ENCODE data around the gene PHYHD1. TPM values are rescaled to one million over a fixed set of nuclear protein-coding genes. Genes with fewer than 3 reads are reported as not detected.

Gene PHYHD1
- total and polyA plus RNA-seq, 2 donors: 9.7 to 25.6 TPM

- Histone ChIP-seq H3K4me3 (ENCODE audit: low read length in 2 of 2) (no peak overlapping the region), H3K27me3 (ENCODE audit: control insufficient read depth in 2 of 2, insufficient read depth in 1 of 2, low read length in 1 of 2) (no peaks in the 10 kb centered on the region), H3K4me1 (ENCODE audit: control insufficient read depth in 2 of 2, insufficient read depth in 2 of 2, low read length in 2 of 2) (peaks cover 17 to 45% of the 10 kb centered on the region in 2 donors), H3K27ac (ENCODE audit: low read depth in 1 of 2, low read length in 1 of 2) (no peak overlapping the region), H3K9me3 (ENCODE audit: control insufficient read depth in 2 of 2, insufficient read depth in 1 of 2, low read length in 1 of 2) (peaks cover 0 to 2% of the 10 kb centered on the region in 2 donors), H3K36me3 (ENCODE audit: control insufficient read depth in 2 of 2, insufficient read depth in 2 of 2, low read length in 1 of 2) (peaks cover 38 to 41% of the 10 kb centered on the region in 2 donors)
- DNase-seq (ENCODE audit: low read depth in 6 of 9, low spot score in 9 of 9): no peak
- 98% methylated on average over 7 of the region's 7 CpGs for WGBS
Observed at GRCh38 chr9:128905964-128906363, 14.8 kb upstream of the PHYHD1 start.

- Histone ChIP-seq H3K4me3 (ENCODE audit: low read length in 2 of 2) (no peak overlapping the region), H3K27me3 (ENCODE audit: control insufficient read depth in 2 of 2, insufficient read depth in 1 of 2, low read length in 1 of 2) (no peaks in the 10 kb centered on the region), H3K36me3 (ENCODE audit: control insufficient read depth in 2 of 2, insufficient read depth in 2 of 2, low read length in 1 of 2) (peaks cover 44 to 48% of the 10 kb centered on the region in 2 donors), H3K27ac (ENCODE audit: low read depth in 1 of 2, low read length in 1 of 2) (no peak overlapping the region), H3K9me3 (ENCODE audit: control insufficient read depth in 2 of 2, insufficient read depth in 1 of 2, low read length in 1 of 2) (peaks cover 0 to 2% of the 10 kb centered on the region in 2 donors), H3K4me1 (ENCODE audit: control insufficient read depth in 2 of 2, insufficient read depth in 2 of 2, low read length in 2 of 2) (peaks cover 14 to 42% of the 10 kb centered on the region in 2 donors)
- DNase-seq (ENCODE audit: low read depth in 6 of 9, low spot score in 9 of 9): no peak
- 88% methylated on average over 2 of the region's 2 CpGs for WGBS
Observed at GRCh38 chr9:128906741-128907140, 14.0 kb upstream of the PHYHD1 start.

GRCh38 chr9:128908372-128908771 lies 12.4 kb upstream of the PHYHD1 start:
- H3K4me3 ChIP-seq (ENCODE audit: low read length in 2 of 2): no peak overlapping the region
- H3K9me3 ChIP-seq (ENCODE audit: control insufficient read depth in 2 of 2, insufficient read depth in 1 of 2, low read length in 1 of 2): no peaks in the 10 kb centered on the region
- 98% methylated on average over 24 of the region's 24 CpGs for WGBS
- H3K4me1 ChIP-seq (ENCODE audit: control insufficient read depth in 2 of 2, insufficient read depth in 2 of 2, low read length in 2 of 2): peaks cover 0 to 26% of the 10 kb centered on the region in 2 donors
- no peaks in the 10 kb centered on the region for H3K27me3 ChIP-seq (ENCODE audit: control insufficient read depth in 2 of 2, insufficient read depth in 1 of 2, low read length in 1 of 2)
- no peak for DNase-seq (ENCODE audit: low read depth in 6 of 9, low spot score in 9 of 9)
- peaks cover 46 to 57% of the 10 kb centered on the region in 2 donors for H3K36me3 ChIP-seq (ENCODE audit: control insufficient read depth in 2 of 2, insufficient read depth in 2 of 2, low read length in 1 of 2)
- H3K27ac ChIP-seq (ENCODE audit: low read depth in 1 of 2, low read length in 1 of 2): no peak overlapping the region

- no peak overlapping the region for H3K27ac ChIP-seq (ENCODE audit: low read depth in 1 of 2, low read length in 1 of 2)
- no peak for DNase-seq (ENCODE audit: low read depth in 6 of 9, low spot score in 9 of 9)
- H3K4me1 ChIP-seq (ENCODE audit: control insufficient read depth in 2 of 2, insufficient read depth in 2 of 2, low read length in 2 of 2): peaks cover 0 to 14% of the 10 kb centered on the region in 2 donors
- H3K36me3 ChIP-seq (ENCODE audit: control insufficient read depth in 2 of 2, insufficient read depth in 2 of 2, low read length in 1 of 2): peaks cover 56 to 70% of the 10 kb centered on the region in 2 donors
- 95% methylated on average over 4 of the region's 4 CpGs for WGBS
- no peak overlapping the region for H3K4me3 ChIP-seq (ENCODE audit: low read length in 2 of 2)
- no peaks in the 10 kb centered on the region for H3K27me3 ChIP-seq (ENCODE audit: control insufficient read depth in 2 of 2, insufficient read depth in 1 of 2, low read length in 1 of 2)
- no peaks in the 10 kb centered on the region for H3K9me3 ChIP-seq (ENCODE audit: control insufficient read depth in 2 of 2, insufficient read depth in 1 of 2, low read length in 1 of 2)
Observed at GRCh38 chr9:128909859-128910258, 10.9 kb upstream of the PHYHD1 start.

GRCh38 chr9:128910906-128911305 lies 9.9 kb upstream of the PHYHD1 start:
- 91% methylated on average over 6 of the region's 6 CpGs for WGBS
- Histone ChIP-seq H3K4me3 (ENCODE audit: low read length in 2 of 2) (no peak overlapping the region), H3K27me3 (ENCODE audit: control insufficient read depth in 2 of 2, insufficient read depth in 1 of 2, low read length in 1 of 2) (no peaks in the 10 kb centered on the region), H3K36me3 (ENCODE audit: control insufficient read depth in 2 of 2, insufficient read depth in 2 of 2, low read length in 1 of 2) (peaks cover 62 to 74% of the 10 kb centered on the region in 2 donors), H3K9me3 (ENCODE audit: control insufficient read depth in 2 of 2, insufficient read depth in 1 of 2, low read length in 1 of 2) (no peaks in the 10 kb centered on the region), H3K4me1 (ENCODE audit: control insufficient read depth in 2 of 2, insufficient read depth in 2 of 2, low read length in 2 of 2) (peaks cover 0 to 14% of the 10 kb centered on the region in 2 donors), H3K27ac (ENCODE audit: low read depth in 1 of 2, low read length in 1 of 2) (peak overlapping the region in 1 of 2 donors; percentile 26)
- no peak for DNase-seq (ENCODE audit: low read depth in 6 of 9, low spot score in 9 of 9)

- Histone ChIP-seq H3K9me3 (ENCODE audit: control insufficient read depth in 2 of 2, insufficient read depth in 1 of 2, low read length in 1 of 2) (no peaks in the 10 kb centered on the region), H3K27ac (ENCODE audit: low read depth in 1 of 2, low read length in 1 of 2) (no peak overlapping the region), H3K4me1 (ENCODE audit: control insufficient read depth in 2 of 2, insufficient read depth in 2 of 2, low read length in 2 of 2) (peaks cover 0 to 14% of the 10 kb centered on the region in 2 donors), H3K27me3 (ENCODE audit: control insufficient read depth in 2 of 2, insufficient read depth in 1 of 2, low read length in 1 of 2) (no peaks in the 10 kb centered on the region), H3K4me3 (ENCODE audit: low read length in 2 of 2) (no peak overlapping the region), H3K36me3 (ENCODE audit: control insufficient read depth in 2 of 2, insufficient read depth in 2 of 2, low read length in 1 of 2) (peaks cover 68 to 80% of the 10 kb centered on the region in 2 donors)
- no peak for DNase-seq (ENCODE audit: low read depth in 6 of 9, low spot score in 9 of 9)
- 84% methylated on average over 8 of the region's 8 CpGs for WGBS
Observed at GRCh38 chr9:128911529-128912035, 9.2 kb upstream of the PHYHD1 start.

- Histone ChIP-seq H3K27ac (ENCODE audit: low read depth in 1 of 2, low read length in 1 of 2) (no peak overlapping the region), H3K4me1 (ENCODE audit: control insufficient read depth in 2 of 2, insufficient read depth in 2 of 2, low read length in 2 of 2) (peaks cover 0 to 14% of the 10 kb centered on the region in 2 donors), H3K9me3 (ENCODE audit: control insufficient read depth in 2 of 2, insufficient read depth in 1 of 2, low read length in 1 of 2) (no peaks in the 10 kb centered on the region), H3K27me3 (ENCODE audit: control insufficient read depth in 2 of 2, insufficient read depth in 1 of 2, low read length in 1 of 2) (no peaks in the 10 kb centered on the region), H3K36me3 (ENCODE audit: control insufficient read depth in 2 of 2, insufficient read depth in 2 of 2, low read length in 1 of 2) (peaks cover 70 to 80% of the 10 kb centered on the region in 2 donors), H3K4me3 (ENCODE audit: low read length in 2 of 2) (no peak overlapping the region)
- DNase-seq (ENCODE audit: low read depth in 6 of 9, low spot score in 9 of 9): no peak
- 94% methylated on average over 15 of the region's 15 CpGs for WGBS
Observed at GRCh38 chr9:128912270-128912853, 8.4 kb upstream of the PHYHD1 start.

GRCh38 chr9:128913048-128913900 lies 7.5 kb upstream of the PHYHD1 start:
- Histone ChIP-seq H3K27me3 (ENCODE audit: control insufficient read depth in 2 of 2, insufficient read depth in 1 of 2, low read length in 1 of 2) (no peaks in the 10 kb centered on the region), H3K9me3 (ENCODE audit: control insufficient read depth in 2 of 2, insufficient read depth in 1 of 2, low read length in 1 of 2) (no peaks in the 10 kb centered on the region), H3K4me3 (ENCODE audit: low read length in 2 of 2) (no peak overlapping the region), H3K27ac (ENCODE audit: low read depth in 1 of 2, low read length in 1 of 2) (no peak overlapping the region), H3K4me1 (ENCODE audit: control insufficient read depth in 2 of 2, insufficient read depth in 2 of 2, low read length in 2 of 2) (peaks cover 0 to 14% of the 10 kb centered on the region in 2 donors), H3K36me3 (ENCODE audit: control insufficient read depth in 2 of 2, insufficient read depth in 2 of 2, low read length in 1 of 2) (peaks cover 69 to 79% of the 10 kb centered on the region in 2 donors)
- DNase-seq (ENCODE audit: low read depth in 6 of 9, low spot score in 9 of 9): no peak
- 95% methylated on average over 15 of the region's 15 CpGs for WGBS
